B cell (primary cell): ENCODE data around the gene CXCL12. TPM values are rescaled to one million over a fixed set of nuclear protein-coding genes. Genes with fewer than 3 reads are reported as not detected.

Experiments used
- ATAC-seq: fragments of 200-7000 bp; cut with Tn5 transposase; one replicate; pipeline ENCODE4 v1.10.0; 2021; ENCODE audit warnings: low read depth, mild to moderate bottlenecking, moderate number of reproducible peaks, moderate library complexity
- CTCF ChIA-PET: fragments of 350-600 bp; sonication (Branson Sonifier 250); formaldehyde crosslinking; loops from one replicate; lab custom pipeline; 2021; ENCODE audit warnings: antibody characterized with exemption, inconsistent platforms; lab: Charles Lee
- POLR2A ChIA-PET: fragments of 350-600 bp; sonication (Branson Sonifier 250); formaldehyde crosslinking; loops from one replicate; lab custom pipeline; 2021; ENCODE audit warnings: antibody characterized with exemption; lab: Charles Lee
- DNase-seq: peaks from one replicate; pipeline ENCODE4 v3.0.0; 2013
- H2AFZ ChIP-seq: 2 replicates; pipeline ENCODE4 v1.6.1; 2012; ENCODE audit warnings: mild to moderate bottlenecking, low read depth, low read length; ENCODE audit not compliant: insufficient read depth, poor library complexity, severe bottlenecking
- H3K27ac ChIP-seq, 2 donors: 1 replicate in 1 of 2; 2 replicates in 1 of 2; pipeline ENCODE4 v1.5.1; 2012 to 2013; ENCODE audit warnings: low read length in 2 of 2, mild to moderate bottlenecking in 2 of 2, moderate library complexity in 1 of 2
- H3K27me3 ChIP-seq, 4 experiments: fragments of 200-600 bp in 1 of 4; sonication (generic) in 1 of 4; replicated peaks in 1 of 4; 1 replicate in 2 of 4; 2 replicates in 2 of 4; pipeline versions ENCODE4 v1.6.1 to v1.7.0; 2013 to 2016; ENCODE audit warnings: low read length in 3 of 4, mild to moderate bottlenecking in 2 of 4, mixed read lengths in 1 of 4, moderate library complexity in 1 of 4; ENCODE audit not compliant: insufficient read depth in 4 of 4, control insufficient read depth in 3 of 4; ENCODE audit errors: control extremely low read depth in 1 of 4
- H3K36me3 ChIP-seq, 2 experiments: replicated peaks in 1 of 2; 1 replicate in 1 of 2; 2 replicates in 1 of 2; pipeline versions ENCODE4 v1.6.1 to v1.7.1; 2013; ENCODE audit warnings: low read length in 1 of 2; ENCODE audit not compliant: insufficient read depth in 2 of 2, control insufficient read depth in 1 of 2; ENCODE audit errors: control extremely low read depth in 1 of 2, extremely low read depth in 1 of 2
- H3K4me1 ChIP-seq, 2 donors: fragments of 200-600 bp in 1 of 2; sonication (generic) in 1 of 2; 1 replicate in 1 of 2; 2 replicates in 1 of 2; pipeline versions ENCODE4 v1.5.1 to v1.6.1; 2013 to 2017; ENCODE audit warnings: low read length in 2 of 2; ENCODE audit not compliant: control insufficient read depth in 2 of 2, insufficient read depth in 2 of 2
- H3K4me2 ChIP-seq: replicated peaks from 2 replicates; pipeline ENCODE3; 2012; ENCODE audit warnings: mild to moderate bottlenecking, low read depth, low read length; ENCODE audit not compliant: poor library complexity, severe bottlenecking
- H3K4me3 ChIP-seq, 5 experiments: fragments of 200-600 bp in 1 of 5; sonication (generic) in 1 of 5; 1 replicate in 3 of 5; 2 replicates in 2 of 5; pipeline versions ENCODE4 v1.5.1 to v1.7.0; 2011 to 2016; ENCODE audit warnings: low read length in 4 of 5, mild to moderate bottlenecking in 4 of 5, low read depth in 2 of 5, control low read depth in 1 of 5, moderate library complexity in 1 of 5; ENCODE audit not compliant: insufficient read depth in 1 of 5; ENCODE audit errors: control extremely low read depth in 1 of 5, extremely low read depth in 1 of 5
- H3K79me2 ChIP-seq: fragments of 200-600 bp; sonication (generic); one replicate; pipeline ENCODE4 v1.6.0; 2016; ENCODE audit warnings: low read length; ENCODE audit not compliant: control insufficient read depth, insufficient read depth
- H3K9ac ChIP-seq: fragments of 200-600 bp; sonication (generic); 2 replicates; pipeline ENCODE4 v1.6.1; 2017; ENCODE audit warnings: mild to moderate bottlenecking, low read length, moderate library complexity
- H3K9me3 ChIP-seq, 3 donors: one replicate each; pipeline versions ENCODE4 v1.6.1 to v1.7.1; 2013; ENCODE audit warnings: low read length in 2 of 3; ENCODE audit not compliant: control insufficient read depth in 2 of 3, insufficient read depth in 1 of 3; ENCODE audit errors: control extremely low read depth in 1 of 3
- H4K20me1 ChIP-seq: 2 replicates; pipeline ENCODE4 v1.6.0; 2012; ENCODE audit warnings: mild to moderate bottlenecking, low read length; ENCODE audit not compliant: insufficient read depth, control insufficient read depth, poor library complexity, severe bottlenecking
- H3K27ac Mint-ChIP-seq: one replicate; pipeline ENCODE4 v1.8.0; 2021; ENCODE audit warnings: mixed read lengths
- H3K27me3 Mint-ChIP-seq: one replicate; pipeline ENCODE4 v1.8.0; 2021; ENCODE audit warnings: mixed read lengths
- H3K4me1 Mint-ChIP-seq: one replicate; pipeline ENCODE4 v1.8.0; 2021; ENCODE audit warnings: mixed read lengths
- H3K4me3 Mint-ChIP-seq: one replicate; pipeline ENCODE4 v1.8.0; 2021; ENCODE audit warnings: mixed read lengths
- H3K9me3 Mint-ChIP-seq: one replicate; pipeline ENCODE4 v1.8.0; 2022; ENCODE audit warnings: mixed read lengths; ENCODE audit not compliant: insufficient read depth
- EZH2 ChIP-seq: IDR thresholded peaks from 2 replicates; pipeline ENCODE4 v1.6.1; 2012; ENCODE audit warnings: borderline replicate concordance, low read depth, mild to moderate bottlenecking, moderate library complexity, low read length; ENCODE audit not compliant: insufficient read depth, poor library complexity, severe bottlenecking
- WGBS: methylation state at CpG from one replicate; pipeline ENCODE4 v1.1.5; 2013; ENCODE audit warnings: missing lambda C conversion rate; ENCODE audit not compliant: insufficient coverage; 5-methylcytosine and 5-hydroxymethylcytosine counted together
- intact Hi-C: fragments of 100-400 bp; cut with micrococcal nuclease; formaldehyde crosslinking; loops from one replicate; pipeline ENCODE4 v1.10.0; 2022
- polyA plus RNA-seq: library from polyadenylated mRNA; depleted of rRNA; stranded (reverse); fragments of >200 nt; gene quantifications from 2 replicates; pipeline ENCODE4 v1.2.3, GENCODE V29; 2012
- total RNA-seq, 2 donors: library from RNA; stranded (reverse); fragments of 120-200 nt in 1 of 2; gene quantifications; 1 replicate in 1 of 2; 2 replicates in 1 of 2; pipeline versions ENCODE4 v1.2.3 to v1.2.4, GENCODE V29; 2013 to 2022
- TF ChIP-seq, protein P1 (sequence below): fragments of 200-600 bp; IDR thresholded peaks from one replicate; pipeline ENCODE4 v1.8.0; 2022; ENCODE audit warnings: antibody characterized with exemption, mild to moderate bottlenecking

The CXCL12 gene
- total and polyA plus RNA-seq, 2 donors (not counting 1 experiment from before 2014, with no cell fraction given): not detected

DNA sequence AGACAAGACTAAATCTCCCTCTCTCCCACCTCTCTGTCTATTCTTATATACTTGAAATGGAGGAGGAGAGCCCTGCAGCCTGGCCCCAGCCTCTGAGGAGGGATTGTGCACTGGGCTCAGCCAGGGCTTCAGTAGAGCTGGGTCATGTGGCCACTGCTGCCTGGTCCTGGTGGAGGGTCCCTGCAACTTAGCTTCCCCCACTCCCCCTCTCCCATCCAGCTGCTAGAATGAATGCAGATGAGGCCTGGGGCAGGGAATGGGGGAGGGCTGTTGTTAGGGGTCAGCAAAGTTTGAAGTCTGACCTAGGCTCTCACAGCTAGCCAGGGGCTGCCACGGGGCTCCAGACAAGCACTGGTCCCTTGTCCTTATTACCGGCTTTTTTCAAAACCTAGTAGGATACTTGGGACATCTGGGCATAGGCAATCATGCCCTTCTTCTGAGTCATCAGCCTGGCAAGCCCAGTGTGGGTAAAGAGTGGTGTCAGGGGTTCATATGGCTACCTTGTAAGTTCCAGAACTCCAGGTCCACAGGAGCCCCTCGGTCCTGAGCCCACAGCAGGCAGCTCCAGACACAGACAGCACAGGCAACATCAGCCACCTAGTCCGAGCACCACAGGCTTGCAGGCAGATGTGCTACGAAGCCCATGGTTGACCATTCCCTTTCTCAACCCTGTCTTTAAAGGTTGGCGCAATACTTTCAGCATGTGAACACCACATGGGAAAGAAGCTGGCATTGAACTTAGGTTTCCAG lies 12.8 kb upstream of the CXCL12 start:
- no peaks in the 10 kb centered on the region for H4K20me1 ChIP-seq
- H3K27me3 Mint-ChIP-seq: peaks cover 15% of the 10 kb centered on the region
- H3K4me3 ChIP-seq: no peak overlapping the region
- H3K79me2 ChIP-seq: no peaks in the 10 kb centered on the region
- CTCF ChIA-PET: no interaction called here
- H3K4me1 Mint-ChIP-seq: no peaks in the 10 kb centered on the region
- TF ChIP-seq EZH2: no peak
- TF ChIP-seq, protein P1, sequence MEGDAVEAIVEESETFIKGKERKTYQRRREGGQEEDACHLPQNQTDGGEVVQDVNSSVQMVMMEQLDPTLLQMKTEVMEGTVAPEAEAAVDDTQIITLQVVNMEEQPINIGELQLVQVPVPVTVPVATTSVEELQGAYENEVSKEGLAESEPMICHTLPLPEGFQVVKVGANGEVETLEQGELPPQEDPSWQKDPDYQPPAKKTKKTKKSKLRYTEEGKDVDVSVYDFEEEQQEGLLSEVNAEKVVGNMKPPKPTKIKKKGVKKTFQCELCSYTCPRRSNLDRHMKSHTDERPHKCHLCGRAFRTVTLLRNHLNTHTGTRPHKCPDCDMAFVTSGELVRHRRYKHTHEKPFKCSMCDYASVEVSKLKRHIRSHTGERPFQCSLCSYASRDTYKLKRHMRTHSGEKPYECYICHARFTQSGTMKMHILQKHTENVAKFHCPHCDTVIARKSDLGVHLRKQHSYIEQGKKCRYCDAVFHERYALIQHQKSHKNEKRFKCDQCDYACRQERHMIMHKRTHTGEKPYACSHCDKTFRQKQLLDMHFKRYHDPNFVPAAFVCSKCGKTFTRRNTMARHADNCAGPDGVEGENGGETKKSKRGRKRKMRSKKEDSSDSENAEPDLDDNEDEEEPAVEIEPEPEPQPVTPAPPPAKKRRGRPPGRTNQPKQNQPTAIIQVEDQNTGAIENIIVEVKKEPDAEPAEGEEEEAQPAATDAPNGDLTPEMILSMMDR: no peak
- H3K4me1 ChIP-seq: no peaks in the 10 kb centered on the region
- no peaks in the 10 kb centered on the region for H3K9me3 ChIP-seq
- WGBS: 92% methylated on average over 6 of the region's 6 CpGs
- H3K27ac ChIP-seq: no peak overlapping the region
- H3K36me3 ChIP-seq: no peaks in the 10 kb centered on the region
- ATAC-seq (no peak), DNase-seq (no peak)
- POLR2A ChIA-PET: no interaction called here
- intact Hi-C loops: no loop called here
- no peaks in the 10 kb centered on the region for H3K9me3 Mint-ChIP-seq
- H3K4me3 Mint-ChIP-seq: no peak overlapping the region
- no peak overlapping the region for H2AFZ ChIP-seq
- no peak overlapping the region for H3K4me2 ChIP-seq
- no peak overlapping the region for H3K9ac ChIP-seq
- no peaks in the 10 kb centered on the region for H3K27me3 ChIP-seq
- H3K27ac Mint-ChIP-seq: no peak overlapping the region

DNA sequence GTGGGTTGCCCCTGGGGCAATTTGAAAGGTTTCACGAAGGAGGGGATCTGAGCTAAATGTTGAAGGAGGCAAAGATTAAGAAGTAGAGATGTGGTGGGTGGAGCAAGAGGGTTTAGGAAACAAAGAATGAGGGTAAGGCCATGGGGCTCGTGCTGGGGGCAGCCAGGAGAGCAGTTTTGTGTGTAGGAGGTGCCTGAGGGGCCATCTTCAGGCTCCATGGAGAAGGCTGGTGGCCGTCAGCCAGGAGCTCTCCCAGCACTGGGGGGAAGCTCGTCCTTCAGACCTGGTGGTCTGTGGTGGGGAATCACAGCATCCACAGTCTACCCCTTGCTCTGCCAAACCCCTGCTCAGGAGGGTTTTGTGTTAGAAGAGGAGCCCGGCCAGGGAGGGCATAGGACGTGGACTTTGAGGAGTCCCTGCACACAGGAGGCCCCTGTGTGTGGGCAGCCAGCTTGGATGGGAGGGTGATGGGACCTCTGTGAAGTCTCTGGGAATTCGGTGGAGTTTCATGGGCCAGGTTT lies 11.8 kb upstream of the CXCL12 start:
- H3K9ac ChIP-seq: no peak overlapping the region
- Mint-ChIP-seq H3K4me3 (no peak overlapping the region), H3K4me1 (no peaks in the 10 kb centered on the region), H3K27ac (no peak overlapping the region), H3K27me3 (peaks cover 19% of the 10 kb centered on the region), H3K9me3 (no peaks in the 10 kb centered on the region)
- WGBS: 75% methylated on average over 5 of the region's 7 CpGs
- no peaks in the 10 kb centered on the region for H3K36me3 ChIP-seq
- ATAC-seq (no peak), DNase-seq (no peak)
- no peaks in the 10 kb centered on the region for H3K79me2 ChIP-seq
- H3K9me3 ChIP-seq: no peaks in the 10 kb centered on the region
- TF ChIP-seq, protein P1: no peak
- TF ChIP-seq EZH2: no peak
- H2AFZ ChIP-seq: no peak overlapping the region
- no peaks in the 10 kb centered on the region for H3K27me3 ChIP-seq
- H3K4me2 ChIP-seq: no peak overlapping the region
- intact Hi-C loops: no loop called here
- CTCF ChIA-PET: no interaction called here
- no peaks in the 10 kb centered on the region for H3K4me1 ChIP-seq
- no peak overlapping the region for H3K4me3 ChIP-seq
- H4K20me1 ChIP-seq: no peaks in the 10 kb centered on the region
- H3K27ac ChIP-seq: no peak overlapping the region
- POLR2A ChIA-PET: no interaction called here
